ENCODE measurements around the gene GALNT7. TPM values are rescaled to one million over a fixed set of nuclear protein-coding genes. Genes with fewer than 3 reads are reported as not detected.

GALNT7 gene
- total RNA-seq, 1 experiment from 2014 or later = 156 TPM

- H3K4me3 ChIP-seq (ENCODE audit: low read depth in 2 of 2, low read length in 2 of 2) = no peak overlapping the region
- TF ChIP-seq POLR2AphosphoS5 (IDR thresholded peaks at IDR 0.05; ENCODE audit: low read depth, low read length) (no peak), SIN3A (IDR thresholded peaks at IDR 0.05; ENCODE audit: borderline replicate concordance, insufficient read depth, low read depth, low read length) (no peak), TCF7L2 (IDR thresholded peaks at IDR 0.05; ENCODE audit: low read depth, low read length) (no peak), REST (IDR thresholded peaks at IDR 0.05; ENCODE audit: insufficient read depth in 1 of 2, low read depth in 2 of 2, low read length in 1 of 2) (no peak)
- TF ChIP-seq, protein P1, sequence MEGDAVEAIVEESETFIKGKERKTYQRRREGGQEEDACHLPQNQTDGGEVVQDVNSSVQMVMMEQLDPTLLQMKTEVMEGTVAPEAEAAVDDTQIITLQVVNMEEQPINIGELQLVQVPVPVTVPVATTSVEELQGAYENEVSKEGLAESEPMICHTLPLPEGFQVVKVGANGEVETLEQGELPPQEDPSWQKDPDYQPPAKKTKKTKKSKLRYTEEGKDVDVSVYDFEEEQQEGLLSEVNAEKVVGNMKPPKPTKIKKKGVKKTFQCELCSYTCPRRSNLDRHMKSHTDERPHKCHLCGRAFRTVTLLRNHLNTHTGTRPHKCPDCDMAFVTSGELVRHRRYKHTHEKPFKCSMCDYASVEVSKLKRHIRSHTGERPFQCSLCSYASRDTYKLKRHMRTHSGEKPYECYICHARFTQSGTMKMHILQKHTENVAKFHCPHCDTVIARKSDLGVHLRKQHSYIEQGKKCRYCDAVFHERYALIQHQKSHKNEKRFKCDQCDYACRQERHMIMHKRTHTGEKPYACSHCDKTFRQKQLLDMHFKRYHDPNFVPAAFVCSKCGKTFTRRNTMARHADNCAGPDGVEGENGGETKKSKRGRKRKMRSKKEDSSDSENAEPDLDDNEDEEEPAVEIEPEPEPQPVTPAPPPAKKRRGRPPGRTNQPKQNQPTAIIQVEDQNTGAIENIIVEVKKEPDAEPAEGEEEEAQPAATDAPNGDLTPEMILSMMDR (IDR thresholded peaks at IDR 0.05) = no peak
- H3K9me3 ChIP-seq (ENCODE audit: control insufficient read depth, insufficient read depth, low read depth, low read length) = no peaks in the 10 kb centered on the region
- no TSS peak for BruUV-seq (replicated peaks)
- CTCF ChIA-PET = no interaction called here
- no peaks in the 10 kb centered on the region for H3K4me1 ChIP-seq (ENCODE audit: control insufficient read depth, insufficient read depth, low read length)
- no peaks in the 10 kb centered on the region for H3K36me3 ChIP-seq (ENCODE audit: control insufficient read depth, insufficient read depth, low read length)
- no peak for DNase-seq (ENCODE audit: low read depth, low spot score)
- POLR2A ChIA-PET = interaction anchor here (0.6 kb wide), 1 partner anchor 10 kb away, joined by 3 read pairs; no protein-coding TSS in a partner anchor
- H3K27ac ChIP-seq (ENCODE audit: low read length) = no peak overlapping the region
- intact Hi-C loops (cut with micrococcal nuclease; ENCODE audit: unreplicated experiment) = no loop called here
- in situ Hi-C loops (cut with HindIII; ENCODE audit: low pct_unique_long_range_greater_than_20kb, low sequenced_read_pairs) = no loop called here
- ATAC-seq = no peak
- no peaks in the 10 kb centered on the region for H3K27me3 ChIP-seq (ENCODE audit: control insufficient read depth, insufficient read depth, low read length)
These were observed 177.5 kb downstream of the GALNT7 start for GRCh38 chr4:173346074-173346473.

- ChIA-PET CTCF (no interaction called here), POLR2A (no interaction called here)
These were observed 178.9 kb downstream of the GALNT7 start for GRCh38 chr4:173347467-173347866.

More at GRCh38 chr4:173347467-173347866, 178.9 kb downstream of the GALNT7 start:
- Histone ChIP-seq H3K36me3 (ENCODE audit: control insufficient read depth, insufficient read depth, low read length) (no peaks in the 10 kb centered on the region), H3K27me3 (ENCODE audit: control insufficient read depth, insufficient read depth, low read length) (no peaks in the 10 kb centered on the region), H3K4me1 (ENCODE audit: control insufficient read depth, insufficient read depth, low read length) (no peaks in the 10 kb centered on the region), H3K4me3 (ENCODE audit: low read depth in 2 of 2, low read length in 2 of 2) (no peak overlapping the region), H3K9me3 (ENCODE audit: control insufficient read depth, insufficient read depth, low read depth, low read length) (no peaks in the 10 kb centered on the region), H3K27ac (ENCODE audit: low read length) (no peak overlapping the region)
- in situ Hi-C loops (cut with HindIII; ENCODE audit: low pct_unique_long_range_greater_than_20kb, low sequenced_read_pairs) (no loop called here), intact Hi-C loops (cut with micrococcal nuclease; ENCODE audit: unreplicated experiment) (no loop called here)
- DNase-seq (ENCODE audit: low read depth, low spot score) = no peak
- no TSS peak for BruUV-seq (replicated peaks)
- TF ChIP-seq, protein P1 (IDR thresholded peaks at IDR 0.05) = no peak
- TF ChIP-seq TCF7L2 (IDR thresholded peaks at IDR 0.05; ENCODE audit: low read depth, low read length) (no peak), REST (IDR thresholded peaks at IDR 0.05; ENCODE audit: insufficient read depth in 1 of 2, low read depth in 2 of 2, low read length in 1 of 2) (no peak), POLR2AphosphoS5 (IDR thresholded peaks at IDR 0.05; ENCODE audit: low read depth, low read length) (no peak), SIN3A (IDR thresholded peaks at IDR 0.05; ENCODE audit: borderline replicate concordance, insufficient read depth, low read depth, low read length) (no peak)
- no peak for ATAC-seq
